D721Med (cell line): Measurements from ENCODE around the gene RCOR3.

ENCODE experiments used
- DNase-seq: peaks from one replicate; pipeline ENCODE4 v3.0.0; 2011; ENCODE audit warnings: low spot score; ENCODE audit not compliant: insufficient read length
- FAIRE-seq: peaks from 2 replicates; lab custom pipeline; 2011; peaks lifted over from hg19 to GRCh38; lab: Jason Lieb, UNC
- CTCF ChIP-seq: IDR thresholded peaks from 2 replicates; pipeline ENCODE4 v1.5.1; 2012; ENCODE audit warnings: mild to moderate bottlenecking, control low read depth; ENCODE audit not compliant: insufficient read depth; ENCODE audit errors: missing control alignments

Gene RCOR3

GRCh38 chr1:211339631-211340041 is 80.5 kb downstream of the RCOR3 start:
- TF ChIP-seq CTCF = no peak
- DNase-seq (no peak), FAIRE-seq (no peak)

GRCh38 chr1:211340622-211341507 is 81.7 kb downstream of the RCOR3 start:
- no peak for DNase-seq
- TF ChIP-seq CTCF = no peak
- FAIRE-seq = no peak

GRCh38 chr1:211341999-211342398 is 82.8 kb downstream of the RCOR3 start:
- FAIRE-seq (no peak), DNase-seq (no peak)
- no peak for TF ChIP-seq CTCF

GRCh38 chr1:211343607-211344006 is 84.4 kb downstream of the RCOR3 start:
- FAIRE-seq = no peak
- DNase-seq = no peak
- TF ChIP-seq CTCF = no peak

GRCh38 chr1:211344152-211344618 is 85.0 kb downstream of the RCOR3 start:
- no peak for DNase-seq
- no peak for FAIRE-seq

GRCh38 chr1:211345719-211346118 is 86.6 kb downstream of the RCOR3 start:
- no peak for FAIRE-seq
- TF ChIP-seq CTCF = no peak
- no peak for DNase-seq

More at GRCh38 chr1:211344152-211344618, 85.0 kb downstream of the RCOR3 start:
- no peak for TF ChIP-seq CTCF

GRCh38 chr1:211347077-211347844 is 88.1 kb downstream of the RCOR3 start:
- no peak for TF ChIP-seq CTCF
- DNase-seq = no peak
- no peak for FAIRE-seq
